ENCODE measurements around the gene AKAP8L.

The AKAP8L gene

GRCh38 chr19:15390814-15391213 lies 28.0 kb downstream of the AKAP8L start:
- TF ChIP-seq CTCF (IDR thresholded peaks at IDR 0.05), result no peak

- no peak for TF ChIP-seq CTCF (IDR thresholded peaks at IDR 0.05)
Observed at GRCh38 chr19:15381864-15382263, 36.9 kb downstream of the AKAP8L start.

- no peak for TF ChIP-seq CTCF (IDR thresholded peaks at IDR 0.05)
Observed at GRCh38 chr19:15381429-15381828, 37.4 kb downstream of the AKAP8L start.

- TF ChIP-seq CTCF (IDR thresholded peaks at IDR 0.05), result no peak
Observed at GRCh38 chr19:15379999-15380647, 38.7 kb downstream of the AKAP8L start.

GRCh38 chr19:15379083-15379998 lies 39.4 kb downstream of the AKAP8L start, which contains the start of gene AKAP8:
AKAP8 (minus strand) TSS chr19:15379787; CDS start chr19:15379731, 56 bp downstream.
- no peak for TF ChIP-seq CTCF (IDR thresholded peaks at IDR 0.05)

- no peak for TF ChIP-seq CTCF (IDR thresholded peaks at IDR 0.05)
Observed at GRCh38 chr19:15378534-15379082, 40.2 kb downstream of the AKAP8L start.

GRCh38 chr19:15374796-15375440 lies 43.9 kb downstream of the AKAP8L start:
- TF ChIP-seq CTCF (IDR thresholded peaks at IDR 0.05), result no peak

Measured in LNCAP (cell line).